Mesothelial cell of epicardium (in vitro differentiated cells): ENCODE measurements around the gene TLR8. TPM values are rescaled to one million over a fixed set of nuclear protein-coding genes. Genes with fewer than 3 reads are reported as not detected.

Experiments
- DNase-seq, 2 experiments: peaks; one replicate each; pipeline ENCODE4 v3.0.0; 2021; ENCODE audit warnings: low spot score in 2 of 2; ENCODE audit not compliant: unreplicated experiment in 2 of 2
- H3K27ac Mint-ChIP-seq: 2 replicates; pipeline ENCODE4 v1.8.0; 2021; ENCODE audit warnings: mixed read lengths
- H3K27me3 Mint-ChIP-seq: 2 replicates; pipeline ENCODE4 v1.8.0; 2021; ENCODE audit warnings: low read depth, mixed read lengths
- H3K36me3 Mint-ChIP-seq: 2 replicates; pipeline ENCODE4 v1.8.0; 2021; ENCODE audit warnings: mixed read lengths
- H3K4me1 Mint-ChIP-seq: 2 replicates; pipeline ENCODE4 v1.8.0; 2021; ENCODE audit warnings: mixed read lengths
- H3K4me3 Mint-ChIP-seq: 2 replicates; pipeline ENCODE4 v1.8.0; 2021; ENCODE audit warnings: mild to moderate bottlenecking, moderate library complexity, mixed read lengths
- H3K9me3 Mint-ChIP-seq: 2 replicates; pipeline ENCODE4 v1.8.0; 2021; ENCODE audit warnings: mixed read lengths
- total RNA-seq: library from RNA; stranded (reverse); gene quantifications from 3 replicates; pipeline ENCODE4 v1.2.1, GENCODE V29; 2021
- TF ChIP-seq, protein P1 (sequence below): fragments of 200-600 bp; sonication (generic); IDR thresholded peaks from one replicate; pipeline ENCODE4 v1.5.0; 2021; ENCODE audit warnings: antibody characterized with exemption; ENCODE audit not compliant: unreplicated experiment

TLR8 gene
- total RNA-seq, 1 donor from 2014 or later, result not detected

DNA sequence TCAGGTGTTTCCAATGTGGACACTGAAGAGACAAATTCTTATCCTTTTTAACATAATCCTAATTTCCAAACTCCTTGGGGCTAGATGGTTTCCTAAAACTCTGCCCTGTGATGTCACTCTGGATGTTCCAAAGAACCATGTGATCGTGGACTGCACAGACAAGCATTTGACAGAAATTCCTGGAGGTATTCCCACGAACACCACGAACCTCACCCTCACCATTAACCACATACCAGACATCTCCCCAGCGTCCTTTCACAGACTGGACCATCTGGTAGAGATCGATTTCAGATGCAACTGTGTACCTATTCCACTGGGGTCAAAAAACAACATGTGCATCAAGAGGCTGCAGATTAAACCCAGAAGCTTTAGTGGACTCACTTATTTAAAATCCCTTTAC is 20.9 kb upstream of the TLR8 start:
- Mint-ChIP-seq H3K4me3 (no peak overlapping the region), H3K27ac (no peak overlapping the region), H3K36me3 (no peaks in the 10 kb centered on the region), H3K4me1 (no peaks in the 10 kb centered on the region), H3K27me3 (no peaks in the 10 kb centered on the region), H3K9me3 (peaks cover 33% of the 10 kb centered on the region)
- no peak for DNase-seq
- TF ChIP-seq, protein P1, sequence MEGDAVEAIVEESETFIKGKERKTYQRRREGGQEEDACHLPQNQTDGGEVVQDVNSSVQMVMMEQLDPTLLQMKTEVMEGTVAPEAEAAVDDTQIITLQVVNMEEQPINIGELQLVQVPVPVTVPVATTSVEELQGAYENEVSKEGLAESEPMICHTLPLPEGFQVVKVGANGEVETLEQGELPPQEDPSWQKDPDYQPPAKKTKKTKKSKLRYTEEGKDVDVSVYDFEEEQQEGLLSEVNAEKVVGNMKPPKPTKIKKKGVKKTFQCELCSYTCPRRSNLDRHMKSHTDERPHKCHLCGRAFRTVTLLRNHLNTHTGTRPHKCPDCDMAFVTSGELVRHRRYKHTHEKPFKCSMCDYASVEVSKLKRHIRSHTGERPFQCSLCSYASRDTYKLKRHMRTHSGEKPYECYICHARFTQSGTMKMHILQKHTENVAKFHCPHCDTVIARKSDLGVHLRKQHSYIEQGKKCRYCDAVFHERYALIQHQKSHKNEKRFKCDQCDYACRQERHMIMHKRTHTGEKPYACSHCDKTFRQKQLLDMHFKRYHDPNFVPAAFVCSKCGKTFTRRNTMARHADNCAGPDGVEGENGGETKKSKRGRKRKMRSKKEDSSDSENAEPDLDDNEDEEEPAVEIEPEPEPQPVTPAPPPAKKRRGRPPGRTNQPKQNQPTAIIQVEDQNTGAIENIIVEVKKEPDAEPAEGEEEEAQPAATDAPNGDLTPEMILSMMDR, result no peak

DNA sequence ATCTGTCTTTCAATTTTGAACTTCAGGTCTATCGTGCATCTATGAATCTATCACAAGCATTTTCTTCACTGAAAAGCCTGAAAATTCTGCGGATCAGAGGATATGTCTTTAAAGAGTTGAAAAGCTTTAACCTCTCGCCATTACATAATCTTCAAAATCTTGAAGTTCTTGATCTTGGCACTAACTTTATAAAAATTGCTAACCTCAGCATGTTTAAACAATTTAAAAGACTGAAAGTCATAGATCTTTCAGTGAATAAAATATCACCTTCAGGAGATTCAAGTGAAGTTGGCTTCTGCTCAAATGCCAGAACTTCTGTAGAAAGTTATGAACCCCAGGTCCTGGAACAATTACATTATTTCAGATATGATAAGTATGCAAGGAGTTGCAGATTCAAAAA is 19.9 kb upstream of the TLR8 start:
- TF ChIP-seq, protein P1, result no peak
- Mint-ChIP-seq H3K9me3 (peaks cover 33% of the 10 kb centered on the region), H3K27ac (no peak overlapping the region)

DNA sequence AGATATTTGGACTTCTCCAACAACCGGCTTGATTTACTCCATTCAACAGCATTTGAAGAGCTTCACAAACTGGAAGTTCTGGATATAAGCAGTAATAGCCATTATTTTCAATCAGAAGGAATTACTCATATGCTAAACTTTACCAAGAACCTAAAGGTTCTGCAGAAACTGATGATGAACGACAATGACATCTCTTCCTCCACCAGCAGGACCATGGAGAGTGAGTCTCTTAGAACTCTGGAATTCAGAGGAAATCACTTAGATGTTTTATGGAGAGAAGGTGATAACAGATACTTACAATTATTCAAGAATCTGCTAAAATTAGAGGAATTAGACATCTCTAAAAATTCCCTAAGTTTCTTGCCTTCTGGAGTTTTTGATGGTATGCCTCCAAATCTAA is 19.3 kb upstream of the TLR8 start:
- Mint-ChIP-seq H3K27me3 (no peaks in the 10 kb centered on the region), H3K4me3 (no peak overlapping the region), H3K27ac (no peak overlapping the region), H3K36me3 (no peaks in the 10 kb centered on the region), H3K4me1 (no peaks in the 10 kb centered on the region), H3K9me3 (peaks cover 28% of the 10 kb centered on the region)
- TF ChIP-seq, protein P1, result no peak
- no peak for DNase-seq

More for the DNA sequence above, 19.9 kb upstream of the TLR8 start:
- no peak for DNase-seq
- Mint-ChIP-seq H3K27me3 (no peaks in the 10 kb centered on the region), H3K4me3 (no peak overlapping the region), H3K4me1 (no peaks in the 10 kb centered on the region), H3K36me3 (no peaks in the 10 kb centered on the region)

DNA sequence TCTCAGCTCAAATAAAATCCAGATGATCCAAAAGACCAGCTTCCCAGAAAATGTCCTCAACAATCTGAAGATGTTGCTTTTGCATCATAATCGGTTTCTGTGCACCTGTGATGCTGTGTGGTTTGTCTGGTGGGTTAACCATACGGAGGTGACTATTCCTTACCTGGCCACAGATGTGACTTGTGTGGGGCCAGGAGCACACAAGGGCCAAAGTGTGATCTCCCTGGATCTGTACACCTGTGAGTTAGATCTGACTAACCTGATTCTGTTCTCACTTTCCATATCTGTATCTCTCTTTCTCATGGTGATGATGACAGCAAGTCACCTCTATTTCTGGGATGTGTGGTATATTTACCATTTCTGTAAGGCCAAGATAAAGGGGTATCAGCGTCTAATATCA is 18.7 kb upstream of the TLR8 start:
- Mint-ChIP-seq H3K27me3 (no peaks in the 10 kb centered on the region), H3K9me3 (peaks cover 31% of the 10 kb centered on the region), H3K27ac (no peak overlapping the region), H3K36me3 (no peaks in the 10 kb centered on the region), H3K4me3 (no peak overlapping the region), H3K4me1 (no peaks in the 10 kb centered on the region)
- TF ChIP-seq, protein P1, result no peak
- DNase-seq, result no peak

DNA sequence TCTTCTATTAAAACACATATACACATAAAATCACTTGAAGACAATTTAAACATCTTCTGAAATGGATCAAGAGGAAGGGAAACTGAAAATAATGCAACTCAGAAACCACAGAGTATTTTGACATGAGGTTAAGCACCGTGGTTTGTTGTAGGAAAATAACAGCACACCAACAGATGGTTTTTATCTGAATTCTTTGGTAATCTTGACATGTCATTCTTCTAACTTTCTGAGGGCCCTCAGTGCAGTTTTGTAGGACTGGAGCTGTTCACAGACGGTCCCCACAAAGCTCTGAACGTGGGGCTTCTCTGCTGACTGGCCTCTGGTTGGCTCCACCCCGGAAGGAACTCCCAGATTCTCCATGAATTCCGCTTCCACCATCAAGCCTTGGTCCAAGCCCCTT is 16.0 kb upstream of the TLR8 start:
- H3K9me3 Mint-ChIP-seq, result peaks cover 29% of the 10 kb centered on the region
- H3K36me3 Mint-ChIP-seq, result no peaks in the 10 kb centered on the region
- no peak overlapping the region for H3K4me3 Mint-ChIP-seq
- no peak overlapping the region for H3K27ac Mint-ChIP-seq
- DNase-seq, result no peak
- H3K4me1 Mint-ChIP-seq, result no peaks in the 10 kb centered on the region
- no peaks in the 10 kb centered on the region for H3K27me3 Mint-ChIP-seq
- TF ChIP-seq, protein P1, result no peak

DNA sequence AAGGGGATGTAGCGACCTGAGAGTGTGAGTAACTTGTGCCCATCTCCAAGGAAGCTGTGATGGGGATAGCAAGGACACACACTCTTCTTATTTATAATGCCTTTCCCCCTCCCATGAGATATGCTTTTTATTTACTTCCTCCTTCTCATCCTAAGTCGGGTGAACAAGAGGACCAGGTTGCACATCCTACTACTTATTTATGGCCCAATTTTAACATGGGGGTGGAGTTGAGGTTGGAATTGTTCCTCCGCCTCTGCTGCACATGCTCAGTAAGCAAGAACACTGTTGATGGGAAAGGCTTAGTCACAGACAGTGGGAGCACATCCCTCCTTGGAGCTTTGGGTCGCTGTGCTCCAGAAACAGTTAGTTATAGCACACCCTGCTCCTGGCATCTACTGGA is 15.2 kb upstream of the TLR8 start:
- Mint-ChIP-seq H3K27ac (no peak overlapping the region), H3K4me3 (no peak overlapping the region), H3K9me3 (peaks cover 31% of the 10 kb centered on the region), H3K36me3 (no peaks in the 10 kb centered on the region), H3K27me3 (no peaks in the 10 kb centered on the region), H3K4me1 (no peaks in the 10 kb centered on the region)
- TF ChIP-seq, protein P1, result no peak
- no peak for DNase-seq
